Duodenal mucosa (tissue), 2 donors: ENCODE results near the gene DTD1.

ENCODE experiments used
- H3K27ac ChIP-seq: one replicate; pipeline ENCODE4 v1.7.0; 2013; ENCODE audit warnings: low read depth, low read length
- H3K27me3 ChIP-seq, 2 donors: one replicate each; pipeline ENCODE4 v1.7.0; 2013; ENCODE audit warnings: low read length in 2 of 2, control low read depth in 1 of 2; ENCODE audit not compliant: insufficient read depth in 2 of 2, control insufficient read depth in 1 of 2
- H3K36me3 ChIP-seq, 2 donors: one replicate each; pipeline ENCODE4 v1.7.0; 2013; ENCODE audit warnings: low read length in 2 of 2, control low read depth in 1 of 2; ENCODE audit not compliant: insufficient read depth in 2 of 2, control insufficient read depth in 1 of 2
- H3K4me1 ChIP-seq, 2 donors: one replicate each; pipeline ENCODE4 v1.7.0; 2013; ENCODE audit warnings: low read length in 2 of 2, control low read depth in 1 of 2; ENCODE audit not compliant: insufficient read depth in 2 of 2, control insufficient read depth in 1 of 2
- H3K4me3 ChIP-seq, 2 donors: one replicate each; pipeline ENCODE4 v1.7.0; 2013; ENCODE audit warnings: low read length in 2 of 2, low read depth in 1 of 2
- H3K9ac ChIP-seq, 2 donors: one replicate each; pipeline ENCODE4 v1.7.0; 2013; ENCODE audit warnings: low read length in 2 of 2, low read depth in 1 of 2
- H3K9me3 ChIP-seq, 2 donors: one replicate each; pipeline ENCODE4 v1.7.0; 2013; ENCODE audit warnings: low read length in 2 of 2, control low read depth in 1 of 2; ENCODE audit not compliant: control insufficient read depth in 1 of 2

Gene DTD1

GRCh38 chr20:18587665-18588573, at the start of gene DTD1:
DTD1 (plus strand) TSS chr20:18588054; CDS start chr20:18588073, 19 bp downstream.
- peak within 1 kb of the TSS; percentile 79 to 88 for H3K4me3 ChIP-seq
- H3K9me3 ChIP-seq: no peaks in the 10 kb centered on the region
- H3K4me1 ChIP-seq: peaks cover 5 to 8% of the 10 kb centered on the region in 2 donors
- H3K9ac ChIP-seq: peak within 1 kb of the TSS; percentile 38 to 53
- H3K36me3 ChIP-seq: no peaks in the 10 kb centered on the region
- no peaks in the 10 kb centered on the region for H3K27me3 ChIP-seq
- no peak within 1 kb of the TSS for H3K27ac ChIP-seq

GRCh38 chr20:18541741-18542140, 46.1 kb upstream of the DTD1 start:
- no peak overlapping the region for H3K9ac ChIP-seq
- H3K27me3 ChIP-seq: no peaks in the 10 kb centered on the region
- no peaks in the 10 kb centered on the region for H3K9me3 ChIP-seq
- H3K4me3 ChIP-seq: no peak overlapping the region
- no peak overlapping the region for H3K27ac ChIP-seq
- peaks cover 21 to 64% of the 10 kb centered on the region in 2 donors for H3K36me3 ChIP-seq
- H3K4me1 ChIP-seq: peaks cover 3 to 12% of the 10 kb centered on the region in 2 donors

GRCh38 chr20:18543216-18543615, 44.6 kb upstream of the DTD1 start:
- H3K4me3 ChIP-seq: no peak overlapping the region
- no peak overlapping the region for H3K27ac ChIP-seq

GRCh38 chr20:18543932-18544331, 43.9 kb upstream of the DTD1 start:
- H3K27me3 ChIP-seq: no peaks in the 10 kb centered on the region
- peak overlapping the region in 1 of 2 donors; percentile 1 for H3K9ac ChIP-seq
- peaks cover 31 to 73% of the 10 kb centered on the region in 2 donors for H3K36me3 ChIP-seq
- H3K4me1 ChIP-seq: peaks cover 3 to 12% of the 10 kb centered on the region in 2 donors
- H3K4me3 ChIP-seq: no peak overlapping the region
- H3K9me3 ChIP-seq: no peaks in the 10 kb centered on the region
- H3K27ac ChIP-seq: no peak overlapping the region

More at GRCh38 chr20:18543216-18543615, 44.6 kb upstream of the DTD1 start:
- Histone ChIP-seq H3K36me3 (peaks cover 27 to 70% of the 10 kb centered on the region in 2 donors), H3K9me3 (no peaks in the 10 kb centered on the region), H3K4me1 (peaks cover 3 to 12% of the 10 kb centered on the region in 2 donors), H3K27me3 (no peaks in the 10 kb centered on the region), H3K9ac (no peak overlapping the region)

GRCh38 chr20:18545566-18545965, 42.3 kb upstream of the DTD1 start:
- H3K36me3 ChIP-seq: peaks cover 31 to 76% of the 10 kb centered on the region in 2 donors
- no peak overlapping the region for H3K9ac ChIP-seq
- peaks cover 3 to 12% of the 10 kb centered on the region in 2 donors for H3K4me1 ChIP-seq
- no peaks in the 10 kb centered on the region for H3K27me3 ChIP-seq
- no peaks in the 10 kb centered on the region for H3K9me3 ChIP-seq
- no peak overlapping the region for H3K4me3 ChIP-seq
- H3K27ac ChIP-seq: no peak overlapping the region

- H3K4me1 ChIP-seq: peaks cover 2 to 9% of the 10 kb centered on the region in 2 donors
- H3K27me3 ChIP-seq: no peaks in the 10 kb centered on the region
- H3K9ac ChIP-seq: no peak overlapping the region
- no peak overlapping the region for H3K4me3 ChIP-seq
- no peaks in the 10 kb centered on the region for H3K9me3 ChIP-seq
- no peak overlapping the region for H3K27ac ChIP-seq
- H3K36me3 ChIP-seq: peaks cover 37 to 79% of the 10 kb centered on the region in 2 donors
Observed at GRCh38 chr20:18548465-18548864, 39.4 kb upstream of the DTD1 start.

GRCh38 chr20:18553746-18554145, 34.1 kb upstream of the DTD1 start:
- H3K4me3 ChIP-seq: no peak overlapping the region
- H3K9ac ChIP-seq: no peak overlapping the region
- H3K4me1 ChIP-seq: no peaks in the 10 kb centered on the region
- H3K36me3 ChIP-seq: peaks cover 24 to 74% of the 10 kb centered on the region in 2 donors
- H3K27ac ChIP-seq: no peak overlapping the region
- no peaks in the 10 kb centered on the region for H3K27me3 ChIP-seq
- no peaks in the 10 kb centered on the region for H3K9me3 ChIP-seq

- H3K9ac ChIP-seq: peak within 1 kb of the TSS; percentile 82 to 99
- no peaks in the 10 kb centered on the region for H3K27me3 ChIP-seq
- H3K27ac ChIP-seq: peak within 1 kb of the TSS; percentile 76
- peaks cover 5 to 14% of the 10 kb centered on the region in 2 donors for H3K4me1 ChIP-seq
- H3K4me3 ChIP-seq: peak within 1 kb of the TSS; percentile 96 to 97
- peaks cover 3 to 37% of the 10 kb centered on the region in 2 donors for H3K36me3 ChIP-seq
- no peaks in the 10 kb centered on the region for H3K9me3 ChIP-seq
Observed at GRCh38 chr20:18566892-18567738, 20.7 kb upstream of the DTD1 start, which contains the start of gene SMIM26. SMIM26 (plus strand) TSS chr20:18567432; CDS start chr20:18567479, 47 bp downstream.

- peak overlapping the region; percentile 82 to 99 for H3K9ac ChIP-seq
- H3K4me3 ChIP-seq: peak overlapping the region; percentile 96 to 97
- H3K27ac ChIP-seq: peak overlapping the region; percentile 76
- peaks cover 5 to 14% of the 10 kb centered on the region in 2 donors for H3K4me1 ChIP-seq
- H3K27me3 ChIP-seq: no peaks in the 10 kb centered on the region
- H3K36me3 ChIP-seq: peaks cover 0 to 31% of the 10 kb centered on the region in 2 donors
- no peaks in the 10 kb centered on the region for H3K9me3 ChIP-seq
Observed at GRCh38 chr20:18567739-18568091, 20.1 kb upstream of the DTD1 start.
